ENCODE data around the gene TBC1D1. TPM values are rescaled to one million over a fixed set of nuclear protein-coding genes. Genes with fewer than 3 reads are reported as not detected.

Gene TBC1D1
- total RNA-seq, 1 donor, result 66.6 TPM

- Histone ChIP-seq H3K4me3 (ENCODE audit: insufficient read depth, low read length) (no peak overlapping the region), H3K4me2 (ENCODE audit: insufficient read depth, low read length) (no peak overlapping the region), H2AFZ (ENCODE audit: low read length) (no peak overlapping the region), H3K36me3 (ENCODE audit: insufficient read depth, low read length) (peaks cover 21% of the 10 kb centered on the region), H3K9me3 (ENCODE audit: low read depth, low read length) (no peaks in the 10 kb centered on the region), H3K27me3 (ENCODE audit: insufficient read depth, low read length) (no peaks in the 10 kb centered on the region), H3K4me1 (ENCODE audit: insufficient read depth, low read length) (no peaks in the 10 kb centered on the region), H3K79me2 (ENCODE audit: insufficient read depth, low read length) (peaks cover 2% of the 10 kb centered on the region), H3K27ac (ENCODE audit: low read depth, low read length) (no peak overlapping the region), H4K20me1 (ENCODE audit: insufficient read depth, low read length) (no peaks in the 10 kb centered on the region)
- no peak for DNase-seq (ENCODE audit: insufficient read length, low spot score, missing footprints)
- no peak for TF ChIP-seq CTCF (IDR thresholded peaks at IDR 0.05; ENCODE audit: extremely low read depth, low read depth, low read length)
These were observed 158.8 kb downstream of the TBC1D1 start for GRCh38 chr4:38049545-38050170.

GRCh38 chr4:38050560-38051350 lies 159.9 kb downstream of the TBC1D1 start:
- no peak overlapping the region for H3K4me3 ChIP-seq (ENCODE audit: insufficient read depth, low read length)
- H3K36me3 ChIP-seq (ENCODE audit: insufficient read depth, low read length), result peaks cover 17% of the 10 kb centered on the region
- peak overlapping the region; percentile 5 for H3K27ac ChIP-seq (ENCODE audit: low read depth, low read length)
- peak overlapping the region; percentile 14 for H2AFZ ChIP-seq (ENCODE audit: low read length)
- H3K4me2 ChIP-seq (ENCODE audit: insufficient read depth, low read length), result no peak overlapping the region
- no peak for DNase-seq (ENCODE audit: insufficient read length, low spot score, missing footprints)
- TF ChIP-seq CTCF (IDR thresholded peaks at IDR 0.05; ENCODE audit: extremely low read depth, low read depth, low read length), result no peak
- no peaks in the 10 kb centered on the region for H4K20me1 ChIP-seq (ENCODE audit: insufficient read depth, low read length)
- no peaks in the 10 kb centered on the region for H3K4me1 ChIP-seq (ENCODE audit: insufficient read depth, low read length)
- no peaks in the 10 kb centered on the region for H3K27me3 ChIP-seq (ENCODE audit: insufficient read depth, low read length)
- H3K79me2 ChIP-seq (ENCODE audit: insufficient read depth, low read length), result peaks cover 2% of the 10 kb centered on the region
- no peaks in the 10 kb centered on the region for H3K9me3 ChIP-seq (ENCODE audit: low read depth, low read length)

DNA sequence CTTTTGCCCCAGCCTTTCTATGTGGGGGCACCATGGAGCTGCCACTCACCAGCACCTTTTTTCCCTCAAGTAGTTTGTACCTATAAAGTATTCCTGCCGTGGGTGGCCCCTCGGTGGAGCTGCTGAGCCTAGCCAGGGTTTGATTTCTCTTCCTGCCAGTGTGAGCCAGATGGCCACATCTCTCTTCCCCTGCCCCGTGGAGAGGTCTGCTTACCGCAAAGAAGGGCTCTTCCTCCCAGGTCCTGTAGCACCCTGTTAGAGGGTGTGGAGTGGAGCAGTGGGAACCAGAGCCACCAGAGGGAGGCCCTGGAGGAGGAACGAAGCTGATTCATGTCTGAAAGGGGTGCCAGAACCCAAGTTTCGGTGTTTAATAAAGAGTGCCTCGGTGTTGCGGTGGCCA lies 164.7 kb downstream of the TBC1D1 start:
- Histone ChIP-seq H3K4me3 (ENCODE audit: insufficient read depth, low read length) (no peak overlapping the region), H3K4me1 (ENCODE audit: insufficient read depth, low read length) (peaks cover under 1% of the 10 kb centered on the region), H4K20me1 (ENCODE audit: insufficient read depth, low read length) (no peaks in the 10 kb centered on the region), H3K79me2 (ENCODE audit: insufficient read depth, low read length) (peaks cover 2% of the 10 kb centered on the region), H3K4me2 (ENCODE audit: insufficient read depth, low read length) (no peak overlapping the region), H3K9me3 (ENCODE audit: low read depth, low read length) (no peaks in the 10 kb centered on the region), H3K27me3 (ENCODE audit: insufficient read depth, low read length) (no peaks in the 10 kb centered on the region), H3K27ac (ENCODE audit: low read depth, low read length) (no peak overlapping the region), H3K36me3 (ENCODE audit: insufficient read depth, low read length) (peaks cover 14% of the 10 kb centered on the region), H2AFZ (ENCODE audit: low read length) (no peak overlapping the region)
- DNase-seq (ENCODE audit: insufficient read length, low spot score, missing footprints), result no peak
- no peak for TF ChIP-seq CTCF (IDR thresholded peaks at IDR 0.05; ENCODE audit: extremely low read depth, low read depth, low read length)

GRCh38 chr4:38056011-38056685 lies 165.3 kb downstream of the TBC1D1 start:
- Histone ChIP-seq H3K4me1 (ENCODE audit: insufficient read depth, low read length) (peaks cover 6% of the 10 kb centered on the region), H3K79me2 (ENCODE audit: insufficient read depth, low read length) (peaks cover 2% of the 10 kb centered on the region), H3K4me3 (ENCODE audit: insufficient read depth, low read length) (no peak overlapping the region), H4K20me1 (ENCODE audit: insufficient read depth, low read length) (no peaks in the 10 kb centered on the region), H3K4me2 (ENCODE audit: insufficient read depth, low read length) (no peak overlapping the region), H3K27me3 (ENCODE audit: insufficient read depth, low read length) (no peaks in the 10 kb centered on the region), H3K36me3 (ENCODE audit: insufficient read depth, low read length) (peaks cover 14% of the 10 kb centered on the region), H2AFZ (ENCODE audit: low read length) (no peak overlapping the region), H3K27ac (ENCODE audit: low read depth, low read length) (no peak overlapping the region), H3K9me3 (ENCODE audit: low read depth, low read length) (no peaks in the 10 kb centered on the region)
- no peak for TF ChIP-seq CTCF (IDR thresholded peaks at IDR 0.05; ENCODE audit: extremely low read depth, low read depth, low read length)
- DNase-seq (ENCODE audit: insufficient read length, low spot score, missing footprints), result no peak

Measured in osteoblast (primary cell).